Natural killer cell (primary cell): ENCODE data around the gene PRSS21. TPM values are rescaled to one million over a fixed set of nuclear protein-coding genes. Genes with fewer than 3 reads are reported as not detected.

Experiments
- ATAC-seq, 3 donors: fragments of 150-1000 bp in 2 of 3; fragments of 200-7000 bp in 1 of 3; cut with Tn5 transposase; 1 replicate in 1 of 3; 2 replicates in 2 of 3; pipeline ENCODE4 v1.10.0; 2021; ENCODE audit warnings: mild to moderate bottlenecking in 2 of 3, moderate library complexity in 2 of 3
- DNase-seq, 2 donors: peaks; one replicate each; pipeline versions ENCODE4 v3.0.0 to v3.0.0-alpha.2; 2013 to 2021; ENCODE audit warnings: mixed read lengths in 1 of 2
- H3K27ac ChIP-seq: one replicate; pipeline ENCODE4 v1.5.1; 2013; ENCODE audit warnings: mild to moderate bottlenecking, low read length
- H3K27me3 ChIP-seq: one replicate; pipeline ENCODE4 v1.6.1; 2013; ENCODE audit warnings: low read length; ENCODE audit not compliant: control insufficient read depth, insufficient read depth
- H3K36me3 ChIP-seq: one replicate; pipeline ENCODE4 v1.6.1; 2013; ENCODE audit warnings: low read length; ENCODE audit not compliant: control insufficient read depth, insufficient read depth
- H3K4me1 ChIP-seq: one replicate; pipeline ENCODE4 v1.6.1; 2013; ENCODE audit warnings: low read length; ENCODE audit not compliant: control insufficient read depth, insufficient read depth
- H3K4me3 ChIP-seq: one replicate; pipeline ENCODE4 v1.5.1; 2013; ENCODE audit warnings: low read length
- H3K9me3 ChIP-seq: one replicate; pipeline ENCODE4 v1.6.1; 2013; ENCODE audit warnings: low read length; ENCODE audit not compliant: control insufficient read depth, insufficient read depth
- H3K27ac Mint-ChIP-seq, 2 donors: one replicate each; pipeline ENCODE4 v1.8.0; 2022; ENCODE audit warnings: mild to moderate bottlenecking in 2 of 2, mixed read lengths in 2 of 2, moderate library complexity in 1 of 2
- H3K27me3 Mint-ChIP-seq, 2 donors: one replicate each; pipeline ENCODE4 v1.8.0; 2022; ENCODE audit warnings: low read depth in 2 of 2, mixed read lengths in 2 of 2
- H3K36me3 Mint-ChIP-seq: one replicate; pipeline ENCODE4 v1.8.0; 2022; ENCODE audit warnings: mixed read lengths
- H3K4me1 Mint-ChIP-seq, 2 donors: one replicate each; pipeline ENCODE4 v1.8.0; 2022; ENCODE audit warnings: mixed read lengths in 2 of 2
- H3K4me3 Mint-ChIP-seq: one replicate; pipeline ENCODE4 v1.8.0; 2022; ENCODE audit warnings: mild to moderate bottlenecking, moderate library complexity, mixed read lengths
- H3K9me3 Mint-ChIP-seq, 2 donors: one replicate each; pipeline ENCODE4 v1.8.0; 2022; ENCODE audit warnings: mixed read lengths in 2 of 2
- CTCF ChIP-seq: fragments of 200-600 bp; IDR thresholded peaks from one replicate; pipeline ENCODE4 v1.8.0; 2022; ENCODE audit warnings: antibody characterized with exemption
- WGBS: methylation state at CpG from one replicate; pipeline ENCODE4 v1.1.7; 2013; ENCODE audit warnings: missing lambda C conversion rate; ENCODE audit not compliant: insufficient coverage; 5-methylcytosine and 5-hydroxymethylcytosine counted together
- intact Hi-C: fragments of 100-400 bp; cut with micrococcal nuclease; formaldehyde crosslinking; loops from one replicate; pipeline ENCODE4 v1.14.2; 2022
- total RNA-seq, 4 donors: library from RNA; stranded (reverse); fragments of 120-200 nt in 1 of 4; gene quantifications; one replicate each; pipeline versions ENCODE4 v1.2.3 to v1.2.4, GENCODE V29; 2013 to 2022

Gene PRSS21
- total RNA-seq, 3 donors from 2014 or later (not counting 1 experiment from before 2014, with no cell fraction given): 0.64 to 6.6 TPM; not detected in 1

- H3K4me3 ChIP-seq: no peak overlapping the region
- no peak for TF ChIP-seq CTCF
- peaks cover 15% of the 10 kb centered on the region for H3K4me1 ChIP-seq
- Mint-ChIP-seq H3K27ac (peak overlapping the region; percentile 73 to 84), H3K36me3 (peaks cover 8% of the 10 kb centered on the region), H3K4me3 (no peak overlapping the region), H3K27me3 (no peaks in the 10 kb centered on the region), H3K4me1 (peaks cover 25 to 36% of the 10 kb centered on the region in 2 donors), H3K9me3 (no peaks in the 10 kb centered on the region)
- WGBS: 92% methylated on average over 9 of the region's 11 CpGs
- ATAC-seq (no peak), DNase-seq (no peak)
- no peak overlapping the region for H3K27ac ChIP-seq
- H3K9me3 ChIP-seq: no peaks in the 10 kb centered on the region
- H3K27me3 ChIP-seq: no peaks in the 10 kb centered on the region
- H3K36me3 ChIP-seq: peaks cover 88% of the 10 kb centered on the region
- intact Hi-C loops: no loop called here
These were observed 47.9 kb upstream of the PRSS21 start for GRCh38 chr16:2769100-2769529.

GRCh38 chr16:2769675-2770056 is 47.4 kb upstream of the PRSS21 start:
- H3K36me3 ChIP-seq: peaks cover 88% of the 10 kb centered on the region
- ATAC-seq (peak in 1 of 3 donors; percentile 3), DNase-seq (peak in 1 of 2 donors; percentile 18)
- no peaks in the 10 kb centered on the region for H3K27me3 ChIP-seq
- no peak for TF ChIP-seq CTCF
- Mint-ChIP-seq H3K27ac (peak overlapping the region; percentile 73 to 84), H3K36me3 (peaks cover 8% of the 10 kb centered on the region), H3K27me3 (no peaks in the 10 kb centered on the region), H3K9me3 (no peaks in the 10 kb centered on the region), H3K4me1 (peaks cover 25 to 36% of the 10 kb centered on the region in 2 donors), H3K4me3 (peak overlapping the region; percentile 17)
- intact Hi-C loops: no loop called here
- peaks cover 15% of the 10 kb centered on the region for H3K4me1 ChIP-seq
- no peak overlapping the region for H3K27ac ChIP-seq
- no peak overlapping the region for H3K4me3 ChIP-seq
- 91% methylated on average over 14 of the region's 14 CpGs for WGBS
- H3K9me3 ChIP-seq: no peaks in the 10 kb centered on the region

GRCh38 chr16:2770057-2770951 is 46.7 kb upstream of the PRSS21 start:
- intact Hi-C loops: no loop called here
- peak overlapping the region; percentile 73 to 84 for H3K27ac Mint-ChIP-seq
- Histone ChIP-seq H3K9me3 (no peaks in the 10 kb centered on the region), H3K4me3 (no peak overlapping the region), H3K27me3 (no peaks in the 10 kb centered on the region), H3K36me3 (peaks cover 86% of the 10 kb centered on the region), H3K4me1 (peaks cover 16% of the 10 kb centered on the region), H3K27ac (no peak overlapping the region)
- H3K4me1 Mint-ChIP-seq: peaks cover 25 to 38% of the 10 kb centered on the region in 2 donors
- ATAC-seq (peak; percentile 40 to 50 (median 44)), DNase-seq (peak in 1 of 2 donors; percentile 51)
- peaks cover 8% of the 10 kb centered on the region for H3K36me3 Mint-ChIP-seq
- H3K27me3 Mint-ChIP-seq: no peaks in the 10 kb centered on the region
- H3K4me3 Mint-ChIP-seq: peak overlapping the region; percentile 17
- WGBS: 67% methylated on average over 32 of the region's 32 CpGs
- no peak for TF ChIP-seq CTCF
- H3K9me3 Mint-ChIP-seq: no peaks in the 10 kb centered on the region
